CD14-positive monocyte (primary cell): ENCODE data around the gene MPRIP. TPM values are rescaled to one million over a fixed set of nuclear protein-coding genes. Genes with fewer than 3 reads are reported as not detected.

ENCODE experiments used
- DNase-seq, 3 donors: peaks; one replicate each; pipeline ENCODE4 v3.0.0-alpha.2; 2011 to 2022
- H2AFZ ChIP-seq: 2 replicates; pipeline ENCODE4 v1.6.0; 2012; ENCODE audit warnings: mild to moderate bottlenecking, low read depth, low read length, inconsistent platforms; ENCODE audit not compliant: insufficient read depth, poor library complexity, severe bottlenecking
- H3K27ac ChIP-seq, 2 donors: 1 replicate in 1 of 2; 2 replicates in 1 of 2; pipeline ENCODE4 v1.5.1; 2012 to 2013; ENCODE audit warnings: low read length in 2 of 2, control low read depth in 1 of 2, inconsistent platforms in 1 of 2, low read depth in 1 of 2, mild to moderate bottlenecking in 1 of 2
- H3K27me3 ChIP-seq, 2 donors: one replicate each; pipeline versions ENCODE4 v1.6.0 to v1.6.1; 2011 to 2013; ENCODE audit warnings: low read length in 2 of 2; ENCODE audit not compliant: control insufficient read depth in 2 of 2, insufficient read depth in 2 of 2
- H3K36me3 ChIP-seq, 2 donors: replicated peaks in 1 of 2; 1 replicate in 1 of 2; 2 replicates in 1 of 2; pipeline versions ENCODE4 v1.5.1 to v1.6.1; 2012 to 2013; ENCODE audit warnings: low read length in 2 of 2, control low read depth in 1 of 2, inconsistent platforms in 1 of 2, mild to moderate bottlenecking in 1 of 2; ENCODE audit not compliant: insufficient read depth in 2 of 2, control insufficient read depth in 1 of 2
- H3K4me1 ChIP-seq, 2 donors: 1 replicate in 1 of 2; 2 replicates in 1 of 2; pipeline versions ENCODE4 v1.5.1 to v1.6.1; 2012 to 2013; ENCODE audit warnings: low read length in 2 of 2, control low read depth in 1 of 2, inconsistent platforms in 1 of 2, mild to moderate bottlenecking in 1 of 2, moderate library complexity in 1 of 2; ENCODE audit not compliant: insufficient read depth in 2 of 2, control insufficient read depth in 1 of 2
- H3K4me2 ChIP-seq: replicated peaks from 2 replicates; pipeline ENCODE3; 2012; ENCODE audit warnings: low read length, moderate library complexity, mild to moderate bottlenecking; ENCODE audit not compliant: poor library complexity, severe bottlenecking; ENCODE audit errors: extremely low read depth
- H3K4me3 ChIP-seq, 3 experiments: fragments of 200-600 bp in 1 of 3; sonication (generic) in 1 of 3; replicated peaks in 1 of 3; 1 replicate in 2 of 3; 2 replicates in 1 of 3; pipeline ENCODE4 v1.5.1; 2011 to 2013; ENCODE audit warnings: low read length in 3 of 3, mild to moderate bottlenecking in 3 of 3, control low read depth in 2 of 3, low read depth in 2 of 3, inconsistent platforms in 1 of 3, moderate library complexity in 1 of 3
- H3K79me2 ChIP-seq: 2 replicates; pipeline ENCODE4 v1.6.0; 2012; ENCODE audit warnings: mild to moderate bottlenecking, control low read depth, inconsistent platforms, low read length, moderate library complexity; ENCODE audit not compliant: insufficient read depth
- H3K9ac ChIP-seq: 2 replicates; pipeline ENCODE4 v1.6.0; 2017; ENCODE audit warnings: low read length, mild to moderate bottlenecking; ENCODE audit not compliant: insufficient read depth, poor library complexity, severe bottlenecking
- H3K9me3 ChIP-seq, 2 donors: replicated peaks in 1 of 2; 1 replicate in 1 of 2; 2 replicates in 1 of 2; pipeline versions ENCODE4 v1.5.1 to v1.6.1; 2012 to 2013; ENCODE audit warnings: low read length in 2 of 2, control low read depth in 1 of 2; ENCODE audit not compliant: control insufficient read depth in 1 of 2, insufficient read depth in 1 of 2
- H4K20me1 ChIP-seq: 2 replicates; pipeline ENCODE4 v1.6.0; 2012; ENCODE audit warnings: mild to moderate bottlenecking, low read length, control low read depth, moderate library complexity; ENCODE audit not compliant: insufficient read depth
- H3K27ac Mint-ChIP-seq, 7 donors: one replicate each; pipeline ENCODE4 v1.8.0; 2020; ENCODE audit warnings: mild to moderate bottlenecking in 7 of 7, mixed read lengths in 7 of 7, moderate library complexity in 6 of 7, inconsistent platforms in 2 of 7
- H3K27me3 Mint-ChIP-seq, 3 donors: one replicate each; pipeline ENCODE4 v1.8.0; 2021 to 2022; ENCODE audit warnings: low read depth in 3 of 3, mild to moderate bottlenecking in 3 of 3, mixed read lengths in 3 of 3, moderate library complexity in 3 of 3, inconsistent platforms in 1 of 3
- H3K36me3 Mint-ChIP-seq, 2 donors: one replicate each; pipeline ENCODE4 v1.8.0; 2020; ENCODE audit warnings: mixed read lengths in 2 of 2, inconsistent platforms in 1 of 2, mild to moderate bottlenecking in 1 of 2
- H3K4me1 Mint-ChIP-seq: one replicate; pipeline ENCODE4 v1.8.0; 2020; ENCODE audit warnings: mild to moderate bottlenecking, mixed read lengths
- H3K4me3 Mint-ChIP-seq, 2 donors: one replicate each; pipeline ENCODE4 v1.8.0; 2020; ENCODE audit warnings: mild to moderate bottlenecking in 2 of 2, mixed read lengths in 2 of 2, moderate library complexity in 1 of 2
- H3K9me3 Mint-ChIP-seq, 7 donors: one replicate each; pipeline ENCODE4 v1.8.0; 2020 to 2022; ENCODE audit warnings: mixed read lengths in 7 of 7, mild to moderate bottlenecking in 6 of 7, moderate library complexity in 6 of 7, inconsistent platforms in 2 of 7
- WGBS: methylation state at CpG from one replicate; pipeline ENCODE4 v1.1.5; 2013; ENCODE audit warnings: missing lambda C conversion rate; ENCODE audit not compliant: insufficient coverage; 5-methylcytosine and 5-hydroxymethylcytosine counted together
- intact Hi-C, 2 donors: fragments of 100-400 bp; cut with micrococcal nuclease; formaldehyde crosslinking; loops; one replicate each; pipeline versions ENCODE4 v1.15.0 to v1.15.1; 2023
- polyA plus RNA-seq, 3 donors: library from polyadenylated mRNA; depleted of rRNA in 1 of 3; unstranded in 2 of 3; stranded (reverse) in 1 of 3; fragments of 300-500 nt in 2 of 3; fragments of >200 nt in 1 of 3; fragmentation: Illumina TruSeq in 2 of 3; gene quantifications; 1 replicate in 2 of 3; 2 replicates in 1 of 3; pipeline ENCODE4 v1.2.3, GENCODE V29; 2012 to 2021
- TF ChIP-seq, protein P1 (sequence below): fragments of 200-600 bp; IDR thresholded peaks from one replicate; pipeline ENCODE4 v1.8.0; 2022; ENCODE audit warnings: antibody characterized with exemption, mild to moderate bottlenecking

MPRIP gene
- polyA plus RNA-seq, 3 donors: 2.0 to 48.7 (median 2.5) TPM

DNA sequence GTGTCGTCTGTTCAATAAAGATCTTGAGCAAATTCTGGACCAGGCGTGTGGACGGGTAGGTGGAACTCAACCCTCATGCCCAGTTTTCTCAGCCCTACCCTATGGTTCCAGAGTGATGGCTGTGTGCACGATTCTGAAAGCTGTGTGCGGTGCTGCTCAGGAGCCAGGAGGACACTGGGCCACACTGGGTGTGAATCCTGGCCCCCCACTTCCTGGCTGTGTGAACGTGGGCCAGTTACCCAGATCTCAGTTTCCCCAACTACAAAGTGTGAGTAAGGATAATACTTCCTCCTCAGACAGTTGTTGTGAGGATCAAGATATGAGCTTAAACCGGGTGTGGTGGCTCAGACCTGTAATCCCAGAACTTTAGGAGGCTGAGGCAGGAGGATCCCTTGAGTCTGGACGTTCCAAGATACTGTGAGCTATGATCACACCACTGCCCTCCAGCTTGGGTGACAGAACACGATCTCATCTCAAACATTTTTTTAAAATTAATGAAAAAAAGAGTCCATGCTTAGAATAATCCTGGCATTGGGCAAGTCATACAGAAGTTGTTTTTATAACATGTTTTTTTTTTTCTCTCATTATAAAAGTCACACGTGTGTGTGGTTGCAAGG is 14.7 kb upstream of the MPRIP start:
- H3K9ac ChIP-seq: no peak overlapping the region
- no peaks in the 10 kb centered on the region for H4K20me1 ChIP-seq
- Mint-ChIP-seq H3K9me3 (no peaks in the 10 kb centered on the region), H3K27ac (no peak overlapping the region), H3K4me3 (no peak overlapping the region), H3K36me3 (no peaks in the 10 kb centered on the region), H3K4me1 (no peaks in the 10 kb centered on the region), H3K27me3 (peaks cover 13 to 16% (median 16%) of the 10 kb centered on the region in 3 donors)
- H3K4me3 ChIP-seq: no peak overlapping the region
- TF ChIP-seq, protein P1, sequence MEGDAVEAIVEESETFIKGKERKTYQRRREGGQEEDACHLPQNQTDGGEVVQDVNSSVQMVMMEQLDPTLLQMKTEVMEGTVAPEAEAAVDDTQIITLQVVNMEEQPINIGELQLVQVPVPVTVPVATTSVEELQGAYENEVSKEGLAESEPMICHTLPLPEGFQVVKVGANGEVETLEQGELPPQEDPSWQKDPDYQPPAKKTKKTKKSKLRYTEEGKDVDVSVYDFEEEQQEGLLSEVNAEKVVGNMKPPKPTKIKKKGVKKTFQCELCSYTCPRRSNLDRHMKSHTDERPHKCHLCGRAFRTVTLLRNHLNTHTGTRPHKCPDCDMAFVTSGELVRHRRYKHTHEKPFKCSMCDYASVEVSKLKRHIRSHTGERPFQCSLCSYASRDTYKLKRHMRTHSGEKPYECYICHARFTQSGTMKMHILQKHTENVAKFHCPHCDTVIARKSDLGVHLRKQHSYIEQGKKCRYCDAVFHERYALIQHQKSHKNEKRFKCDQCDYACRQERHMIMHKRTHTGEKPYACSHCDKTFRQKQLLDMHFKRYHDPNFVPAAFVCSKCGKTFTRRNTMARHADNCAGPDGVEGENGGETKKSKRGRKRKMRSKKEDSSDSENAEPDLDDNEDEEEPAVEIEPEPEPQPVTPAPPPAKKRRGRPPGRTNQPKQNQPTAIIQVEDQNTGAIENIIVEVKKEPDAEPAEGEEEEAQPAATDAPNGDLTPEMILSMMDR: no peak
- intact Hi-C loops: no loop called here
- H3K36me3 ChIP-seq: no peaks in the 10 kb centered on the region
- no peak overlapping the region for H3K4me2 ChIP-seq
- DNase-seq: no peak
- no peak overlapping the region for H3K27ac ChIP-seq
- H3K79me2 ChIP-seq: no peaks in the 10 kb centered on the region
- 97% methylated on average over 5 of the region's 10 CpGs for WGBS
- H3K4me1 ChIP-seq: no peaks in the 10 kb centered on the region
- no peaks in the 10 kb centered on the region for H3K27me3 ChIP-seq
- H3K9me3 ChIP-seq: no peaks in the 10 kb centered on the region
- no peak overlapping the region for H2AFZ ChIP-seq

DNA sequence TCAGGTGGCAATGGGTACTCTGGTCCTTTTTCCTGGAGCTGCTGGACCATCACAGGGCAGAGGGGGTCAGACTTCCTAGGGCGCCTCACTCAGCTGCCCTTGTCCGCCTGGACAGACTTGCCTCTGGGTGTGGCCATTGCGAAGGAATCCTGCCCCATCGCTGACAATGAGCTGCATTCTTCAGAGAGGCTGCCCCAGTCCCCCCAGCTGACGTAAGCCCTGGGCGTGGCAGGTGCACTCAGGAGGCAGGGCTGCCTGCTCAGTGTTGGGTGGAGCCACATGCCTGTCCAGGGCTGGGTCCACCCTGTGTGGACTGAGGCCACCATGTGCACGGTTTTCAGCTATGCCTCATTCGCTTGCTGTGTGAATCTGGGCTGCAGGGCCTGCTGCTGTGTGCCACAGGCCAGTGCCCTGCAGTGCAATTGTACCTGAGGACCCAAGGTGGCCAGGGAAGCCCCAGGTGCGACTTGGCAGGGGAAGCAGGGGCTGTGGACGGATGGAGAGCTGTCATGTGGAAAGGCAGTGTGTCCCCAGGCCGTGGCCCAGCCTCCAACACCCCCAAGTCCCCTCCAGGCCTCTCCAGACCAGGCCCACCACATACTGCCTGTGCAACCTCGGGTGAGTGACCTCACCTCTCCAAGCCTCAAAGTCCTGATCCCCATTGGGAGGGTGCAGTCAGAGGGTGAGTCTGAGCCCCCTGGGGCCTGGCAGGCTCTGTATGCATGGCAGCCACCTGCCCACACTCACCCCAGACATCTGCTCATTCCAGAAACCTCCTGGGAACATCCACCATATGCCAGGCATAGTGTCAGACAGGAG is 14.0 kb upstream of the MPRIP start:
- H3K4me3 Mint-ChIP-seq: no peak overlapping the region
- Histone ChIP-seq H3K79me2 (no peaks in the 10 kb centered on the region), H3K9me3 (no peaks in the 10 kb centered on the region), H3K4me3 (no peak overlapping the region), H3K4me2 (no peak overlapping the region), H3K36me3 (no peaks in the 10 kb centered on the region), H3K27me3 (no peaks in the 10 kb centered on the region), H3K27ac (no peak overlapping the region), H2AFZ (no peak overlapping the region), H4K20me1 (no peaks in the 10 kb centered on the region), H3K9ac (no peak overlapping the region), H3K4me1 (no peaks in the 10 kb centered on the region)
- no peaks in the 10 kb centered on the region for H3K9me3 Mint-ChIP-seq
- TF ChIP-seq, protein P1: no peak
- 89% methylated on average over 8 of the region's 12 CpGs for WGBS
- intact Hi-C loops: no loop called here
- H3K27ac Mint-ChIP-seq: peak overlapping the region in 1 of 7 donors; percentile 33
- H3K36me3 Mint-ChIP-seq: no peaks in the 10 kb centered on the region
- no peak for DNase-seq
- H3K27me3 Mint-ChIP-seq: peaks cover 13 to 16% (median 16%) of the 10 kb centered on the region in 3 donors
- H3K4me1 Mint-ChIP-seq: no peaks in the 10 kb centered on the region
